Testis (tissue), 3 donors: ENCODE measurements around the gene FGGY. TPM values are rescaled to one million over a fixed set of nuclear protein-coding genes. Genes with fewer than 3 reads are reported as not detected.
"Not testable (repeated sequence)": the region's sequence is repeated elsewhere in the genome, so short reads cannot be mapped to it uniquely, and the experiment has no call there.

Experiments
- DNase-seq: peaks from one replicate; pipeline ENCODE4 v3.0.0-alpha.2; 2019
- H3K27ac ChIP-seq, 2 donors: fragments of 200-600 bp; sonication (generic); one replicate each; pipeline ENCODE4 v1.5.1; 2019
- H3K27me3 ChIP-seq: fragments of 200-600 bp; sonication (generic); one replicate; pipeline ENCODE4 v1.5.1; 2019
- H3K36me3 ChIP-seq: fragments of 200-600 bp; sonication (generic); one replicate; pipeline ENCODE4 v1.5.1; 2017; ENCODE audit warnings: low read depth; ENCODE audit errors: missing control alignments
- H3K4me1 ChIP-seq: fragments of 200-600 bp; sonication (generic); one replicate; pipeline ENCODE4 v1.5.1; 2019
- H3K4me3 ChIP-seq, 2 donors: fragments of 200-600 bp; sonication (generic); one replicate each; pipeline ENCODE4 v1.5.1; 2017 to 2019
- H3K9me3 ChIP-seq: fragments of 200-600 bp; sonication (generic); one replicate; pipeline ENCODE4 v1.5.1; 2017
- POLR2A ChIP-seq: fragments of 450-650 bp; IDR thresholded peaks from one replicate; pipeline ENCODE4 v1.6.1; 2017; ENCODE audit warnings: antibody characterized with exemption, mild to moderate bottlenecking, moderate library complexity
- WGBS, 2 donors: methylation state at CpG; one replicate each; pipeline ENCODE4 v1.1.5; 2018; 5-methylcytosine and 5-hydroxymethylcytosine counted together
- intact Hi-C: fragments of 100-400 bp; cut with DNase I; formaldehyde crosslinking; loops from one replicate; pipeline ENCODE4 v1.15.1; 2023; ENCODE audit warnings: low total_unique reads
- polyA plus RNA-seq: library from polyadenylated mRNA; stranded (reverse); fragments of 350-450 nt; fragmentation: Illumina TruSeq; extraction: RNeasy Lipid Tissue Mini Kit (QIAGEN cat#74804); gene quantifications from one replicate; pipeline ENCODE4 v1.2.3, GENCODE V29; 2014; ENCODE audit warnings: low read depth, low replicate concordance; ENCODE audit not compliant: insufficient read depth
- total RNA-seq, 2 donors: library from RNA; depleted of rRNA; stranded (reverse); fragments of >200 nt; gene quantifications; one replicate each; pipeline ENCODE4 v1.2.3, GENCODE V29; 2016
- TF ChIP-seq, protein P1 (sequence below), 3 experiments: fragments of 450-650 bp in 2 of 3; fragments of 200-600 bp in 1 of 3; sonication (generic) in 1 of 3; IDR thresholded peaks; one replicate each; pipeline ENCODE4 v1.5.1; 2016 to 2019; ENCODE audit warnings: antibody characterized with exemption in 3 of 3, mild to moderate bottlenecking in 2 of 3, moderate library complexity in 1 of 3

Gene FGGY
- total and polyA plus RNA-seq, 3 donors from 2014 or later = 14.6 to 32.8 (median 32.3) TPM

DNA sequence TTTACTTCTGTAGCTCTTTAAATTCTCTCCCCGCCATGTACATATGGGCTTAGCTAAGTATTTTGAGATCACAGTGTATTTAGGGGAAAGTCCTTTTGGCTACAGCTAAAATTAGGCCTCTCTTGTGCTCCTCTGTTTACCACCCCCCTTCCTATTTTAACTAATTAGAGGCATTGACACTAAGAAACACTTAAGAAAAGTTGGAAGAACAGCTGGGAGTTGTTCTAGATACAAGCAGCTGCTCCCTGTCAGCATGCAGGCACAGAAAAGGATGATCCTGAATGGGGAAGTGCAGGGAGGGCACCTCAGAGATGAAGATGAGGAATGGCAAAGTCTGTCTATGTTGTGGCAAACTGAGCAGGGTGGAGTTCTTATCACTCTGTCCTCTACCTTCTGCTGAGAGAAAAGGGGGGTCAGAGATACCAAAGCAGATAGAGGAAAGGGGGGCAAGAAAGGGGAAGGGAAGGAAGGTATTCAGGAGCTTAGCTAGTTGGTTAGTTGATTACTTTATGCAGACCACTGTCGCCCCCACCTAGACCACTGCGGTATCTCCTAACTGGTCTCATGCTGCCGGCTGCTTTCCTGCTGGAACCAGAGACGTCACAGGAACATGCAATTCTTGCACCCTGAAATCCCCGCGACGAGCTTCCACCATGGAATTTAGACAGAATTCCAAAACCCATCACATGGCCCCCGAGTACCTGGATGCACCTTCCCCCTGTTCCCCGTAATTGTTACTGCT lies 435.5 kb downstream of the FGGY start:
- intact Hi-C loops = no loop called here

DNA sequence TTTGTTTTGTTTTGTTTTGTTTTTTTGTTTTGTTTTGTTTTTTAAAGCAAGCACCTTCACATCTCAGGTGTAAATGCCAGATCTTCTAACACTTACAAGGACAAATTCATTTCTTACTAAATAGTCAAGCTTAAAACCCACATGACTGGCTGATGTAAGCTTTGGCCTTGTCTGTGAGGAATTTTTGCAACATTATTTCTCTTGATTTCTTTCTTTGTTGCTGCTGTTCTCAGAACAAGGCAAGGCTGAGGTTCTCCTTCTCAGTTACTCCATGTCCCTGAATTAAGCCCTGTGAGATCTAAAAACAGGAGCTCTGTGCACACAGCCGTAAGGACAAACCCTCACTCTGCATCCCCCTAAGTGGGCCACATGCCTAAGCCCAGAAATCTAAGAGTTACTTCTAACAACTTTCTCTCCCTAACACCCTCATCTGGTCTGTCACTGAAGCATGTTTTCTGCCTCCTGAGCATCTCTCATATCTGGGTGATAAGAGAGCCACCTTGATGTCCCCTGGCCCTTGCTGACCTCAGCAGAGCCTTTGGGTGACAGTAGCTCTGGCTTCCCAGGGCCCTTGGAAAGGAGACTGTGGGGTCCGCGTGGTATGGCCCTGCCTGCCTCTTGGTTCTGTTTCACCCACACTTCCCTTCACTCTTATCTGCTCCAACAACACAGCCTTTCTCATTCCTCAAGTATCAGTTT lies 436.7 kb downstream of the FGGY start:
- Histone ChIP-seq H3K9me3 (no peaks in the 10 kb centered on the region), H3K4me3 (no peak overlapping the region), H3K4me1 (peaks cover 42% of the 10 kb centered on the region), H3K27me3 (no peaks in the 10 kb centered on the region), H3K27ac (peak overlapping the region; percentile 80 to 90), H3K36me3 (no peaks in the 10 kb centered on the region)
- WGBS, 2 donors = 45 to 67% methylated on average over 3 of the region's 3 CpGs
- DNase-seq = peak; percentile 75
- TF ChIP-seq, protein P1, sequence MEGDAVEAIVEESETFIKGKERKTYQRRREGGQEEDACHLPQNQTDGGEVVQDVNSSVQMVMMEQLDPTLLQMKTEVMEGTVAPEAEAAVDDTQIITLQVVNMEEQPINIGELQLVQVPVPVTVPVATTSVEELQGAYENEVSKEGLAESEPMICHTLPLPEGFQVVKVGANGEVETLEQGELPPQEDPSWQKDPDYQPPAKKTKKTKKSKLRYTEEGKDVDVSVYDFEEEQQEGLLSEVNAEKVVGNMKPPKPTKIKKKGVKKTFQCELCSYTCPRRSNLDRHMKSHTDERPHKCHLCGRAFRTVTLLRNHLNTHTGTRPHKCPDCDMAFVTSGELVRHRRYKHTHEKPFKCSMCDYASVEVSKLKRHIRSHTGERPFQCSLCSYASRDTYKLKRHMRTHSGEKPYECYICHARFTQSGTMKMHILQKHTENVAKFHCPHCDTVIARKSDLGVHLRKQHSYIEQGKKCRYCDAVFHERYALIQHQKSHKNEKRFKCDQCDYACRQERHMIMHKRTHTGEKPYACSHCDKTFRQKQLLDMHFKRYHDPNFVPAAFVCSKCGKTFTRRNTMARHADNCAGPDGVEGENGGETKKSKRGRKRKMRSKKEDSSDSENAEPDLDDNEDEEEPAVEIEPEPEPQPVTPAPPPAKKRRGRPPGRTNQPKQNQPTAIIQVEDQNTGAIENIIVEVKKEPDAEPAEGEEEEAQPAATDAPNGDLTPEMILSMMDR (IDR thresholded peaks at IDR 0.05) = no peak
- no peak for TF ChIP-seq POLR2A
- intact Hi-C loops = no loop called here

More for the DNA sequence above, 435.5 kb downstream of the FGGY start:
- WGBS, 2 donors = 69 to 89% methylated on average over 10 of the region's 10 CpGs
- peaks cover 39% of the 10 kb centered on the region for H3K4me1 ChIP-seq
- no peaks in the 10 kb centered on the region for H3K9me3 ChIP-seq
- H3K27me3 ChIP-seq = no peaks in the 10 kb centered on the region
- DNase-seq = no peak
- no peaks in the 10 kb centered on the region for H3K36me3 ChIP-seq
- TF ChIP-seq POLR2A = no peak
- TF ChIP-seq, protein P1 (IDR thresholded peaks at IDR 0.05) = no peak
- peak overlapping the region; percentile 80 to 89 for H3K27ac ChIP-seq
- H3K4me3 ChIP-seq = no peak overlapping the region

DNA sequence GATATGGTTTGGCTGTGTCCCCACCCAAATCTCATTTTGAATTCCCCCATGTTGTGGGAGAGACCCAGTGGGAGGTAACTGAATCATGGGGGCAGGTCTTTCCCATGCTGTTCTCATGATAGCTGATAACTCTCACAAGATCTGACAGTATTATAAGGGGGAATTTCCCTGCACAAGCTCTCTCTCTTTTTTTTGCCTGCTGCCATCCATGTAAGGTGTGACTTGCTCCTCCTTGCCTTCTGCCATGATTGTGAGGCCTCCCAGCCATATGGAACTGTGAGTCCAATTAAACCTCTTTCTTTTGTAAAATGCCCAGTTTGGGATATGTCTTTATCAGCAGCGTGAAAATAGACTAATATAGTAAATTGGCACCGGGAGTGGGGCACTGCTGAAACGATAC lies 439.0 kb downstream of the FGGY start:
- H3K36me3 ChIP-seq, H3K9me3 ChIP-seq, H3K27me3 ChIP-seq, H3K4me3 ChIP-seq, DNase-seq, intact Hi-C loops: not testable (repeated sequence)
- Histone ChIP-seq H3K4me1 (peaks cover 43% of the 10 kb centered on the region), H3K27ac (peak overlapping the region in 1 of 2 donors; percentile 90)
- 84 to 99% methylated on average over 3 of the region's 3 CpGs for WGBS, 2 donors

DNA sequence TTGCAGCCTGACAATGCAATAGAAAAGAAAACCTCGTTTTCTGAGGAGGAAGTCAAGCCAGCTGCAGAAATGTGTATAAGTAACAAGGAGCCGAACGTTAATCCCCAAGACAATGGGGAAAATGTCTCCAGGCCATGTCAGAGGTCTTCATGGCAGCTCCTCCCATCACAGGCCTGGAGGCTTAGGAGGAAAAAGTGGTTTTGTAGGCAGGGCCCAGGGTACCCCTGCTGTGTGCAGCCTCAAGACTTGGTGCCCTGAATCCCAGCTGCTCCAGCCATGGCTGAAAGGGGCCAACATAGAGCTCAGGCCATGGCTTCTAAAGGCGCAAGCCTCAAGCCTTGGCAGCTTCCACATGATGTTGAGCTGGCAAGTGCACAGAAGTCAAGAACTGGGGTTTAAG lies 439.9 kb downstream of the FGGY start:
- WGBS, 2 donors = 88 to 92% methylated on average over 4 of the region's 4 CpGs
- H3K27ac ChIP-seq = no peak overlapping the region
- peaks cover 35% of the 10 kb centered on the region for H3K4me1 ChIP-seq
- no peaks in the 10 kb centered on the region for H3K9me3 ChIP-seq
- no peaks in the 10 kb centered on the region for H3K36me3 ChIP-seq
- intact Hi-C loops = no loop called here
- no peak overlapping the region for H3K4me3 ChIP-seq
- H3K27me3 ChIP-seq = no peaks in the 10 kb centered on the region
- no peak for TF ChIP-seq POLR2A
- TF ChIP-seq, protein P1 (IDR thresholded peaks at IDR 0.05) = no peak
- DNase-seq = no peak

DNA sequence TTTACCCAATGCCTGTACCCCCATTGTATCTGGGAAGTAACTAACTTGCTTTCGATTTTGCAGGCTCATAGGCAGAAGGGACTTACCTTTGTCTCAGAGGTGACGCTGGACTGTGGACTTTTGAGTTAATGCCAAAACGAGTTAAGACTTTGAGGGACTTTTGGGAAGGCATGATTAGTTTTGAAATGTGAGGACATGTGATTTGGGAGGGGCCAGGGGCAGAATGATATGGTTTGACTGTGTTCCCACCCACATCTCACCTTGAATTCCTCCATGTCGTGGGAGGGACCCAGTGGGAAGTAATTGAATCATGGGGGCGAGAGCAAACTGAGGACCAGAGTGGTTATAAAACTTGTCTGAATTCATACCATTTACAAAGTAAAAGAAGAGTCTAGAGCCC lies 440.7 kb downstream of the FGGY start:
- intact Hi-C loops = no loop called here

More for the DNA sequence above, 440.7 kb downstream of the FGGY start:
- Histone ChIP-seq H3K36me3 (no peaks in the 10 kb centered on the region), H3K4me1 (peaks cover 32% of the 10 kb centered on the region), H3K4me3 (no peak overlapping the region), H3K9me3 (no peaks in the 10 kb centered on the region), H3K27me3 (no peaks in the 10 kb centered on the region), H3K27ac (no peak overlapping the region)
- 79 to 89% methylated on average over 5 of the region's 5 CpGs for WGBS, 2 donors
- no peak for TF ChIP-seq POLR2A
- TF ChIP-seq, protein P1 (IDR thresholded peaks at IDR 0.05) = no peak
- DNase-seq = no peak
